Measurements from ENCODE around the gene CDK2AP2.

The CDK2AP2 gene

GRCh38 chr11:67500484-67500821 lies 7.5 kb downstream of the CDK2AP2 start:
- Histone ChIP-seq H4K20me1 (ENCODE audit: insufficient read depth, low read length) (peaks cover 26% of the 10 kb centered on the region), H3K9me3 (ENCODE audit: insufficient read depth, low read length) (no peaks in the 10 kb centered on the region), H3K79me2 (ENCODE audit: low read length) (peaks cover 16% of the 10 kb centered on the region), H3K4me3 (ENCODE audit: low read length) (no peak overlapping the region), H3K4me2 (ENCODE audit: low read length) (no peak overlapping the region), H3K36me3 (replicated peaks; ENCODE audit: low read depth, low read length) (peaks cover 56% of the 10 kb centered on the region), H3K9ac (ENCODE audit: low read length) (no peak overlapping the region), H3K4me1 (ENCODE audit: low read length) (peaks cover 8% of the 10 kb centered on the region), H2AFZ (ENCODE audit: low read depth, low read length) (no peak overlapping the region), H3K27ac (ENCODE audit: low read length) (no peak overlapping the region), H3K27me3 (ENCODE audit: low read depth, low read length) (no peaks in the 10 kb centered on the region)
- no peak for TF ChIP-seq EZH2phosphoT487 (IDR thresholded peaks at IDR 0.05; ENCODE audit: low read depth)
- no peak for TF ChIP-seq CTCF (IDR thresholded peaks at IDR 0.05; ENCODE audit: low read depth, low read length)

GRCh38 chr11:67499808-67500483 lies 8.0 kb downstream of the CDK2AP2 start:
- Histone ChIP-seq H3K27me3 (ENCODE audit: low read depth, low read length) (no peaks in the 10 kb centered on the region), H3K9me3 (ENCODE audit: insufficient read depth, low read length) (no peaks in the 10 kb centered on the region), H3K36me3 (replicated peaks; ENCODE audit: low read depth, low read length) (peaks cover 61% of the 10 kb centered on the region), H4K20me1 (ENCODE audit: insufficient read depth, low read length) (peaks cover 26% of the 10 kb centered on the region), H3K27ac (ENCODE audit: low read length) (no peak overlapping the region), H3K4me1 (ENCODE audit: low read length) (peaks cover 6% of the 10 kb centered on the region; the same call in 1 of the 2 replicates), H2AFZ (ENCODE audit: low read depth, low read length) (no peak overlapping the region), H3K4me3 (ENCODE audit: low read length) (no peak overlapping the region), H3K9ac (ENCODE audit: low read length) (no peak overlapping the region), H3K4me2 (ENCODE audit: low read length) (no peak overlapping the region), H3K79me2 (ENCODE audit: low read length) (peaks cover 16% of the 10 kb centered on the region)
- TF ChIP-seq CTCF (IDR thresholded peaks at IDR 0.05; ENCODE audit: low read depth, low read length) (no peak), EZH2phosphoT487 (IDR thresholded peaks at IDR 0.05; ENCODE audit: low read depth) (no peak)

GRCh38 chr11:67498544-67498972 lies 9.4 kb downstream of the CDK2AP2 start:
- no peak for TF ChIP-seq CTCF (IDR thresholded peaks at IDR 0.05; ENCODE audit: low read depth, low read length)
- no peak for TF ChIP-seq EZH2phosphoT487 (IDR thresholded peaks at IDR 0.05; ENCODE audit: low read depth)
- H3K4me2 ChIP-seq (ENCODE audit: low read length), result no peak overlapping the region
- 0 out of 2 replicates have a peak, but pooled peaks cover under 1% of the 10 kb centered on the region for H3K4me1 ChIP-seq (ENCODE audit: low read length)
- H3K4me3 ChIP-seq (ENCODE audit: low read length), result no peak overlapping the region
- H3K9ac ChIP-seq (ENCODE audit: low read length), result no peak overlapping the region
- no peaks in the 10 kb centered on the region for H3K27me3 ChIP-seq (ENCODE audit: low read depth, low read length)
- H2AFZ ChIP-seq (ENCODE audit: low read depth, low read length), result no peak overlapping the region
- H3K79me2 ChIP-seq (ENCODE audit: low read length), result peaks cover 2% of the 10 kb centered on the region; the same call in 1 of the 2 replicates
- H3K36me3 ChIP-seq (replicated peaks; ENCODE audit: low read depth, low read length), result peaks cover 73% of the 10 kb centered on the region
- H3K9me3 ChIP-seq (ENCODE audit: insufficient read depth, low read length), result no peaks in the 10 kb centered on the region
- H4K20me1 ChIP-seq (ENCODE audit: insufficient read depth, low read length), result peaks cover 21% of the 10 kb centered on the region
- H3K27ac ChIP-seq (ENCODE audit: low read length), result no peak overlapping the region

- H3K4me1 ChIP-seq (ENCODE audit: low read length), result no peaks in the 10 kb centered on the region
- H3K9me3 ChIP-seq (ENCODE audit: insufficient read depth, low read length), result no peaks in the 10 kb centered on the region
- TF ChIP-seq EZH2phosphoT487 (IDR thresholded peaks at IDR 0.05; ENCODE audit: low read depth) (no peak), CTCF (IDR thresholded peaks at IDR 0.05; ENCODE audit: low read depth, low read length) (no peak)
- H3K27ac ChIP-seq (ENCODE audit: low read length), result no peak overlapping the region
- H3K4me2 ChIP-seq (ENCODE audit: low read length), result no peak overlapping the region
- no peaks in the 10 kb centered on the region for H3K79me2 ChIP-seq (ENCODE audit: low read length)
- H3K4me3 ChIP-seq (ENCODE audit: low read length), result no peak overlapping the region
- no peak overlapping the region for H3K9ac ChIP-seq (ENCODE audit: low read length)
- H3K27me3 ChIP-seq (ENCODE audit: low read depth, low read length), result no peaks in the 10 kb centered on the region
- no peak overlapping the region for H2AFZ ChIP-seq (ENCODE audit: low read depth, low read length)
- peaks cover 13% of the 10 kb centered on the region for H4K20me1 ChIP-seq (ENCODE audit: insufficient read depth, low read length)
- peaks cover 77% of the 10 kb centered on the region for H3K36me3 ChIP-seq (replicated peaks; ENCODE audit: low read depth, low read length)
Measured at GRCh38 chr11:67497656-67498291, 10.2 kb downstream of the CDK2AP2 start.
